Keratinocyte (primary cell): ENCODE data around the gene L3MBTL3.

ENCODE experiments used
- CTCF ChIP-seq, 3 experiments: IDR thresholded peaks in 1 of 3; conservative IDR thresholded peaks in 1 of 3; optimal IDR thresholded peaks in 1 of 3; 2 replicates in 2 of 3; 3 replicates in 1 of 3; pipeline versions ENCODE3 to v1.5.1; 2011; ENCODE audit warnings: low read length in 3 of 3, mild to moderate bottlenecking in 3 of 3, moderate library complexity in 2 of 3, control low read depth in 1 of 3, inconsistent platforms in 1 of 3; ENCODE audit not compliant: insufficient read depth in 2 of 3; ENCODE audit errors: extremely low read depth in 1 of 3
- EZH2 ChIP-seq: IDR thresholded peaks from one replicate; pipeline ENCODE4 v1.6.1; 2012; ENCODE audit warnings: inconsistent platforms, mild to moderate bottlenecking, low read length, moderate library complexity

GRCh38 chr6:130018744-130019325, 454 bp downstream of the L3MBTL3 start:
- TF ChIP-seq CTCF (optimal IDR thresholded peaks at IDR 0.05 in 1 of 3, IDR thresholded peaks at IDR 0.05 in 1 of 3, conservative IDR thresholded peaks at IDR 0.05 in 1 of 3; ENCODE audit: extremely low read depth in 1 of 3, insufficient read depth in 2 of 3, low read length in 3 of 3) (no peak), EZH2 (no peak)
